Measurements from ENCODE around the gene SLC4A2.

The SLC4A2 gene

GRCh38 chr7:151119055-151119415 lies 59.6 kb downstream of the SLC4A2 start:
- Histone ChIP-seq H3K9me3 (ENCODE audit: control insufficient read depth in 2 of 2, low read length in 2 of 2) (no peaks in the 10 kb centered on the region), H3K27me3 (ENCODE audit: control insufficient read depth in 1 of 2, insufficient read depth in 2 of 2, low read length in 2 of 2) (no peaks in the 10 kb centered on the region), H3K36me3 (ENCODE audit: control insufficient read depth in 2 of 2, insufficient read depth in 2 of 2, low read length in 2 of 2) (peaks cover 11 to 40% of the 10 kb centered on the region in 2 donors), H3K4me1 (ENCODE audit: control insufficient read depth, insufficient read depth, low read length) (peaks cover 13% of the 10 kb centered on the region), H3K9ac (ENCODE audit: low read length in 2 of 2) (no peak overlapping the region), H3K27ac (ENCODE audit: low read length) (no peak overlapping the region), H3K4me3 (ENCODE audit: low read length in 2 of 2) (no peak overlapping the region)

- Histone ChIP-seq H3K4me3 (ENCODE audit: low read length in 2 of 2) (no peak overlapping the region), H3K4me1 (ENCODE audit: control insufficient read depth, insufficient read depth, low read length) (peaks cover 13% of the 10 kb centered on the region), H3K27ac (ENCODE audit: low read length) (no peak overlapping the region), H3K9ac (ENCODE audit: low read length in 2 of 2) (no peak overlapping the region), H3K36me3 (ENCODE audit: control insufficient read depth in 2 of 2, insufficient read depth in 2 of 2, low read length in 2 of 2) (peaks cover 14 to 46% of the 10 kb centered on the region in 2 donors), H3K27me3 (ENCODE audit: control insufficient read depth in 1 of 2, insufficient read depth in 2 of 2, low read length in 2 of 2) (no peaks in the 10 kb centered on the region), H3K9me3 (ENCODE audit: control insufficient read depth in 2 of 2, low read length in 2 of 2) (no peaks in the 10 kb centered on the region)
Measured at GRCh38 chr7:151119902-151120301, 60.5 kb downstream of the SLC4A2 start.

DNA sequence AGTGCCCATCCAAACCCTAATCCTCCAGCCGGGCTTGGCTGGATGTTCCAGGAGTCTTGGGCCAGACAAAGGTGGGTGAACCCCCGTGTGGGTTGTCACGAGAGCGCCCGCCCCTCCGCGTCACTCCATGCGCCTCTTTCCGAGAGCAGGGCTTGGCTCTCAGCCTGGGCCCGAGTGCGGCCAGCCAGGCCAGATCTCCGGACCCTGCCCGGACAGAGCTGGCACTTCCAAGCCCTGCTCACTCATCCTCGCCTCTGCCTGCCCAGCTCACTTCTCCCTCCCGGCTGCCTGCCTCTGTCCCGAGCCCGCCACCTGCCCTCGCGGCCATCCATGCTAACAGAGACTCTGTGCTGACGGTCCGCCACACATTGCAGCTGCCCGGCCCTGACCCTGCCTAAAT lies 61.5 kb downstream of the SLC4A2 start:
- Histone ChIP-seq H3K4me3 (ENCODE audit: low read length in 2 of 2) (no peak overlapping the region), H3K27me3 (ENCODE audit: control insufficient read depth in 1 of 2, insufficient read depth in 2 of 2, low read length in 2 of 2) (peaks cover 0 to 2% of the 10 kb centered on the region in 2 donors), H3K4me1 (ENCODE audit: control insufficient read depth, insufficient read depth, low read length) (peaks cover 17% of the 10 kb centered on the region), H3K9me3 (ENCODE audit: control insufficient read depth in 2 of 2, low read length in 2 of 2) (no peaks in the 10 kb centered on the region), H3K36me3 (ENCODE audit: control insufficient read depth in 2 of 2, insufficient read depth in 2 of 2, low read length in 2 of 2) (peaks cover 16 to 47% of the 10 kb centered on the region in 2 donors), H3K9ac (ENCODE audit: low read length in 2 of 2) (no peak overlapping the region), H3K27ac (ENCODE audit: low read length) (no peak overlapping the region)

- Histone ChIP-seq H3K9ac (ENCODE audit: low read length in 2 of 2) (no peak overlapping the region), H3K27ac (ENCODE audit: low read length) (no peak overlapping the region), H3K4me3 (ENCODE audit: low read length in 2 of 2) (no peak overlapping the region), H3K36me3 (ENCODE audit: control insufficient read depth in 2 of 2, insufficient read depth in 2 of 2, low read length in 2 of 2) (peaks cover 16 to 47% of the 10 kb centered on the region in 2 donors), H3K4me1 (ENCODE audit: control insufficient read depth, insufficient read depth, low read length) (peaks cover 22% of the 10 kb centered on the region), H3K27me3 (ENCODE audit: control insufficient read depth in 1 of 2, insufficient read depth in 2 of 2, low read length in 2 of 2) (peaks cover 0 to 2% of the 10 kb centered on the region in 2 donors), H3K9me3 (ENCODE audit: control insufficient read depth in 2 of 2, low read length in 2 of 2) (no peaks in the 10 kb centered on the region)
Measured at GRCh38 chr7:151121380-151122170, 62.2 kb downstream of the SLC4A2 start.

- Histone ChIP-seq H3K27me3 (ENCODE audit: control insufficient read depth in 1 of 2, insufficient read depth in 2 of 2, low read length in 2 of 2) (peaks cover 0 to 2% of the 10 kb centered on the region in 2 donors), H3K9ac (ENCODE audit: low read length in 2 of 2) (no peak overlapping the region), H3K27ac (ENCODE audit: low read length) (no peak overlapping the region), H3K9me3 (ENCODE audit: control insufficient read depth in 2 of 2, low read length in 2 of 2) (no peaks in the 10 kb centered on the region), H3K4me1 (ENCODE audit: control insufficient read depth, insufficient read depth, low read length) (peaks cover 22% of the 10 kb centered on the region), H3K4me3 (ENCODE audit: low read length in 2 of 2) (no peak overlapping the region), H3K36me3 (ENCODE audit: control insufficient read depth in 2 of 2, insufficient read depth in 2 of 2, low read length in 2 of 2) (peaks cover 16 to 47% of the 10 kb centered on the region in 2 donors)
Measured at GRCh38 chr7:151122276-151122675, 62.9 kb downstream of the SLC4A2 start.

GRCh38 chr7:151122796-151123157 lies 63.4 kb downstream of the SLC4A2 start:
- Histone ChIP-seq H3K27ac (ENCODE audit: low read length) (no peak overlapping the region), H3K36me3 (ENCODE audit: control insufficient read depth in 2 of 2, insufficient read depth in 2 of 2, low read length in 2 of 2) (peaks cover 17 to 47% of the 10 kb centered on the region in 2 donors), H3K4me3 (ENCODE audit: low read length in 2 of 2) (no peak overlapping the region), H3K4me1 (ENCODE audit: control insufficient read depth, insufficient read depth, low read length) (peaks cover 22% of the 10 kb centered on the region), H3K27me3 (ENCODE audit: control insufficient read depth in 1 of 2, insufficient read depth in 2 of 2, low read length in 2 of 2) (peaks cover 0 to 2% of the 10 kb centered on the region in 2 donors), H3K9ac (ENCODE audit: low read length in 2 of 2) (no peak overlapping the region), H3K9me3 (ENCODE audit: control insufficient read depth in 2 of 2, low read length in 2 of 2) (no peaks in the 10 kb centered on the region)

GRCh38 chr7:151123158-151123821 lies 63.9 kb downstream of the SLC4A2 start:
- no peak overlapping the region for H3K4me3 ChIP-seq (ENCODE audit: low read length in 2 of 2)
- peaks cover 0 to 2% of the 10 kb centered on the region in 2 donors for H3K27me3 ChIP-seq (ENCODE audit: control insufficient read depth in 1 of 2, insufficient read depth in 2 of 2, low read length in 2 of 2)
- no peak overlapping the region for H3K9ac ChIP-seq (ENCODE audit: low read length in 2 of 2)
- H3K27ac ChIP-seq (ENCODE audit: low read length): no peak overlapping the region
- peaks cover 16 to 51% of the 10 kb centered on the region in 2 donors for H3K36me3 ChIP-seq (ENCODE audit: control insufficient read depth in 2 of 2, insufficient read depth in 2 of 2, low read length in 2 of 2)
- H3K9me3 ChIP-seq (ENCODE audit: control insufficient read depth in 2 of 2, low read length in 2 of 2): no peaks in the 10 kb centered on the region
- H3K4me1 ChIP-seq (ENCODE audit: control insufficient read depth, insufficient read depth, low read length): peaks cover 22% of the 10 kb centered on the region

DNA sequence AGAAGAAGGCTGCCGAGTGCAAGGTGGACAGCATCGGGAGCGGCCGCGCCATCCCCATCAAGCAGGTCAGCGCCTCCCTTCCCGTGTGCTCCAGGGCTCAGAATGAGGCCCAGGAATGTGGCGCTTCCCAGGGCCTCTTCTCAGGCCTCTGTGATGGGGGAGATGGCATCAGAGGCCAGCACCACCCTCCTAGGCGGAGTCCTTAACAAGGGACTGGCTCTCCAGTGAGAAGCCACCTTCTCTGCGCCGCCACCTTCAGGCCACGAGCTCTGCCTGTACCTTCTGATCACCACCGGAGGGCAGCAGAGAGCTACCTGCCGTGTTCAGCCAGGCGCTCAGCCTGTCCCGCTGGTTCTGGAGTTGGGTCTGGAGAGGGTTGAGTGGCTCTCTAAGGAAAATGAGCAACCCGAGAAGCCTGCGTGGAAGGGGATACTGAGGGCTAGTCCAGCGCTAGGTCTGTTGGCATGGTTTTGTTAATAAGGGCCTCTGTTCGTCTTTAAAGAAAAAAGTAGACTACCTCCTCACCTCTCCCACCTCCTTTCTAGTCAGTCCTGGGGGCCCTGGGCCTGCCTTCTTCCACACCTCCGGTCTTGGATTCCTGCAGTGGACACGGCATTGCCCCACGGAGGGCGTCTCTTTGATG lies 64.6 kb downstream of the SLC4A2 start:
- Histone ChIP-seq H3K4me1 (ENCODE audit: control insufficient read depth, insufficient read depth, low read length) (peaks cover 22% of the 10 kb centered on the region), H3K36me3 (ENCODE audit: control insufficient read depth in 2 of 2, insufficient read depth in 2 of 2, low read length in 2 of 2) (peaks cover 20 to 50% of the 10 kb centered on the region in 2 donors), H3K9me3 (ENCODE audit: control insufficient read depth in 2 of 2, low read length in 2 of 2) (no peaks in the 10 kb centered on the region), H3K9ac (ENCODE audit: low read length in 2 of 2) (no peak overlapping the region), H3K4me3 (ENCODE audit: low read length in 2 of 2) (no peak overlapping the region), H3K27me3 (ENCODE audit: control insufficient read depth in 1 of 2, insufficient read depth in 2 of 2, low read length in 2 of 2) (peaks cover 0 to 2% of the 10 kb centered on the region in 2 donors), H3K27ac (ENCODE audit: low read length) (no peak overlapping the region)

DNA sequence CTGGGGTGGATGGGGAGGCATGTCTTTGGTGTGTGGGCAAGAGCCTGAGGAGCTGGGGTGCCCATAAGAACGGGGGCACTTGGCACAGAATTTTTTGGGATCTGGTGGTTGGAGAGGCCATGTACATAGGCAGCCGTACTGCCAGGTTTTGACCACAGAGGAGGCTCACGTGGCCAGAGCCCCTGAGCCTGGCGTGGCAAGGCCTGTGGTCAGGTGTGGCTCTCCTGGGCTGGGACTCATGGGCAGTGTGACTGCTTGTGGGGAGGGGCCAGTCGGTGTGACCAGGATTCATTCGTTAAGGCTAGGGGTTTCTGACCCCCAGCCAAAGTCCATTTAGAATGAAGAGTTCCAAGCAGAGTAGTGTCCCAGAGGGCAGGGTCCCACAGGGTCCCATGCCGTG lies 65.1 kb downstream of the SLC4A2 start:
- no peak overlapping the region for H3K4me3 ChIP-seq (ENCODE audit: low read length in 2 of 2)
- H3K27ac ChIP-seq (ENCODE audit: low read length): no peak overlapping the region
- H3K36me3 ChIP-seq (ENCODE audit: control insufficient read depth in 2 of 2, insufficient read depth in 2 of 2, low read length in 2 of 2): peaks cover 16 to 46% of the 10 kb centered on the region in 2 donors
- no peaks in the 10 kb centered on the region for H3K9me3 ChIP-seq (ENCODE audit: control insufficient read depth in 2 of 2, low read length in 2 of 2)
- no peak overlapping the region for H3K9ac ChIP-seq (ENCODE audit: low read length in 2 of 2)
- H3K27me3 ChIP-seq (ENCODE audit: control insufficient read depth in 1 of 2, insufficient read depth in 2 of 2, low read length in 2 of 2): peaks cover 0 to 2% of the 10 kb centered on the region in 2 donors
- H3K4me1 ChIP-seq (ENCODE audit: control insufficient read depth, insufficient read depth, low read length): peaks cover 22% of the 10 kb centered on the region

DNA sequence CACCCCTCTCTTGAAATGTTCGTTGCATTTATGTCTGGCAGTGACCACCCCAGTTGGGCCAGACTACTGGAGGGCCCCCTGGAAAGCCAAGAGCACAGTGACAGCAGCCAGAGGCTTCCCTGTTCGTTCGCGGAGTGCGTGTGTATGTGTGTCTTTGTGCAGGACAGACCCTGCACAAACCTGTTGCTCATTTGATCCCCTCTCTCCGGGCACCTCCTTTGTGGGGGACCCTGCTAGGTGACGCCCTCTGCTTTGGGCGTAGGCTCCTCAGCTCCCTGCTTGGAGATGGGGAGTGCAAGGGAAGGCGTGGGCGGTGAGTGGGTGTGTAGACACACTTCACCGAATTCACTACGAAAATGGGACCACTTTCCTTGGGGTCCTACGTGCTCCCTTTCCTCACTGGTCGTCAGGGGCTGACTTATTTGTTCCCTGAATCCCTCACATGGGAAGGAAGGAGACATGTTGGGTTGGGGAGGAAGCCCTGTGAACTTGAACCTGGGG lies 65.6 kb downstream of the SLC4A2 start:
- no peak overlapping the region for H3K9ac ChIP-seq (ENCODE audit: low read length in 2 of 2)

More for the DNA sequence above, 65.6 kb downstream of the SLC4A2 start:
- Histone ChIP-seq H3K36me3 (ENCODE audit: control insufficient read depth in 2 of 2, insufficient read depth in 2 of 2, low read length in 2 of 2) (peaks cover 20 to 48% of the 10 kb centered on the region in 2 donors), H3K27ac (ENCODE audit: low read length) (no peak overlapping the region), H3K4me3 (ENCODE audit: low read length in 2 of 2) (peak overlapping the region in 1 of 2 donors; percentile 67), H3K9me3 (ENCODE audit: control insufficient read depth in 2 of 2, low read length in 2 of 2) (no peaks in the 10 kb centered on the region), H3K27me3 (ENCODE audit: control insufficient read depth in 1 of 2, insufficient read depth in 2 of 2, low read length in 2 of 2) (peaks cover 0 to 2% of the 10 kb centered on the region in 2 donors), H3K4me1 (ENCODE audit: control insufficient read depth, insufficient read depth, low read length) (peaks cover 22% of the 10 kb centered on the region)
